ENCODE data around the gene AKAP5. TPM values are rescaled to one million over a fixed set of nuclear protein-coding genes. Genes with fewer than 3 reads are reported as not detected.

The AKAP5 gene
- total and polyA plus RNA-seq, 2 of the 13 experiments (the other 11 are each of a cell fraction or from before 2014, with no cell fraction given): 0.18 to 1.5 TPM

- no peak for TF ChIP-seq IRF1 (CRISPR knock-in tag; IDR thresholded peaks at IDR 0.05; ENCODE audit: low read depth)
- no peak for TF ChIP-seq ZNF672 (CRISPR knock-in tag; IDR thresholded peaks at IDR 0.05)
- peak; percentile 96 for TF ChIP-seq TFDP2 (CRISPR knock-in tag; IDR thresholded peaks at IDR 0.05)
- no peak for TF ChIP-seq GPN1 (CRISPR knock-in tag; IDR thresholded peaks at IDR 0.05; ENCODE audit: borderline replicate concordance)
- TF ChIP-seq KLF9 (CRISPR knock-in tag; IDR thresholded peaks at IDR 0.05; ENCODE audit: low read depth): no peak
- no peak for TF ChIP-seq HNRNPUL1 (IDR thresholded peaks at IDR 0.05; ENCODE audit: low read depth, low read length)
- no peak for TF ChIP-seq ARNT (IDR thresholded peaks at IDR 0.05)
- TF ChIP-seq ZNF354B (CRISPR knock-in tag; IDR thresholded peaks at IDR 0.05): no peak
- TF ChIP-seq NR2F1 (CRISPR knock-in tag; IDR thresholded peaks at IDR 0.05): peak; percentile 2 to 40; a peak in 1 of 4 replicates
- TF ChIP-seq ZNF234 (CRISPR knock-in tag; conservative IDR thresholded peaks at IDR 0.05): no peak
- TF ChIP-seq ZBTB21 (CRISPR knock-in tag; IDR thresholded peaks at IDR 0.05): no peak
- TF ChIP-seq CTCF (CRISPR knock-in tag; IDR thresholded peaks at IDR 0.05): 0 out of 2 replicates have a peak, but pooled peaks have one; percentile 5
- peak; percentile 59 for TF ChIP-seq PHF20 (CRISPR knock-in tag; IDR thresholded peaks at IDR 0.05)
- no peak for TF ChIP-seq ZNF550 (CRISPR knock-in tag; IDR thresholded peaks at IDR 0.05; ENCODE audit: borderline replicate concordance)
- TF ChIP-seq CREB3 (CRISPR knock-in tag; IDR thresholded peaks at IDR 0.05): no peak; the same call in 1 of the 2 replicates
- TF ChIP-seq PRDM15 (CRISPR knock-in tag; IDR thresholded peaks at IDR 0.05): no peak; the same call in 1 of the 2 replicates
- no peak; the same call in 1 of the 2 replicates for TF ChIP-seq PITX1 (CRISPR knock-in tag; IDR thresholded peaks at IDR 0.05)
- TF ChIP-seq ZFX (CRISPR knock-in tag; IDR thresholded peaks at IDR 0.05; ENCODE audit: low read depth): peak; percentile 78
- peak; percentile 71; the same call in 1 of the 2 replicates for TF ChIP-seq DMAP1 (CRISPR knock-in tag; IDR thresholded peaks at IDR 0.05)
- TF ChIP-seq ZNF7 (CRISPR knock-in tag; IDR thresholded peaks at IDR 0.05): no peak
- TF ChIP-seq HOXA5 (CRISPR knock-in tag; IDR thresholded peaks at IDR 0.05): no peak
- no peak for TF ChIP-seq ZMYM2 (CRISPR knock-in tag; IDR thresholded peaks at IDR 0.05)
These were observed 38.4 kb downstream of the AKAP5 start, which contains the start of gene ZBTB25 (continued) for GRCh38 chr14:64503434-64504309.

All from HepG2 (cell line).